ENCODE results near the gene S100A6.
"Not testable (repeated sequence)": the region's sequence is repeated elsewhere in the genome, so short reads cannot be mapped to it uniquely, and the experiment has no call there.

Gene S100A6

DNA sequence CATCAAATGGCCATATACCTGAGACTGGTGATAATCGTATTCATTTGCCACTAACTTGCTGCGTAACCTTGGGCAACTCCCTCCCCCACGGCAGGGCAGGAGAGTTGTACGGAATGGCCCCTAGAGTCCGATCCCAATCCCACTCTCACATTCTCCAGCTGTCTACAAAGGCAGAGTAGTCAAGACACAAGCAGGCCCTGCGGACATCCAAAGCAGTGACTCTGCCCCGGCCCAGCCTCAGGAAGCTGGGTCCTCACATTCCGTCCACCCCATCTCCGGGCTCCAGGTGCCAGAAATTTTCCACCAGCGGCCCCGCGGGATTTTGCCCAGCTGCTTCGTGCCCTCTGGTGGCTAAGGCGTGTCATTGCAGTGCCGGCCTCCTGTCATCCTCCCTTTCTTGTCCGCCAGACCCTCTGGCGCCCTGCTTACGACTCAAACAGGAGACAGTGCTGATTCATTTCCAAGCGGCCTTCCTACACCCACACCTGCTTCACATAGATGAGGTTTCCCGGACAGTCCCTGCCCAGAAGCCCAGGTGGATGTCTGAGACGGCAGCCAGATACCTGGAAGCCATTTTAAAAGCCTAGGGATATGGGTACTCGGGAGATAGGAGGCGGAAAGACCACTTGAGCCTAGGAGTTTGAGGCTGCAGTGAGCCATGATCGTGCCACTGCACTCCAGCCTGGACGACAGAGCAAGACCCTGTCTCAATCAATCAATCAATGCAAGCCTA, 32.7 kb upstream of the S100A6 start:
- peak; percentile 86 for DNase-seq (ENCODE audit: low spot score)
- TF ChIP-seq, protein P1, sequence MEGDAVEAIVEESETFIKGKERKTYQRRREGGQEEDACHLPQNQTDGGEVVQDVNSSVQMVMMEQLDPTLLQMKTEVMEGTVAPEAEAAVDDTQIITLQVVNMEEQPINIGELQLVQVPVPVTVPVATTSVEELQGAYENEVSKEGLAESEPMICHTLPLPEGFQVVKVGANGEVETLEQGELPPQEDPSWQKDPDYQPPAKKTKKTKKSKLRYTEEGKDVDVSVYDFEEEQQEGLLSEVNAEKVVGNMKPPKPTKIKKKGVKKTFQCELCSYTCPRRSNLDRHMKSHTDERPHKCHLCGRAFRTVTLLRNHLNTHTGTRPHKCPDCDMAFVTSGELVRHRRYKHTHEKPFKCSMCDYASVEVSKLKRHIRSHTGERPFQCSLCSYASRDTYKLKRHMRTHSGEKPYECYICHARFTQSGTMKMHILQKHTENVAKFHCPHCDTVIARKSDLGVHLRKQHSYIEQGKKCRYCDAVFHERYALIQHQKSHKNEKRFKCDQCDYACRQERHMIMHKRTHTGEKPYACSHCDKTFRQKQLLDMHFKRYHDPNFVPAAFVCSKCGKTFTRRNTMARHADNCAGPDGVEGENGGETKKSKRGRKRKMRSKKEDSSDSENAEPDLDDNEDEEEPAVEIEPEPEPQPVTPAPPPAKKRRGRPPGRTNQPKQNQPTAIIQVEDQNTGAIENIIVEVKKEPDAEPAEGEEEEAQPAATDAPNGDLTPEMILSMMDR (IDR thresholded peaks at IDR 0.05; ENCODE audit: extremely low read depth, missing control alignments): peak; percentile 97

DNA sequence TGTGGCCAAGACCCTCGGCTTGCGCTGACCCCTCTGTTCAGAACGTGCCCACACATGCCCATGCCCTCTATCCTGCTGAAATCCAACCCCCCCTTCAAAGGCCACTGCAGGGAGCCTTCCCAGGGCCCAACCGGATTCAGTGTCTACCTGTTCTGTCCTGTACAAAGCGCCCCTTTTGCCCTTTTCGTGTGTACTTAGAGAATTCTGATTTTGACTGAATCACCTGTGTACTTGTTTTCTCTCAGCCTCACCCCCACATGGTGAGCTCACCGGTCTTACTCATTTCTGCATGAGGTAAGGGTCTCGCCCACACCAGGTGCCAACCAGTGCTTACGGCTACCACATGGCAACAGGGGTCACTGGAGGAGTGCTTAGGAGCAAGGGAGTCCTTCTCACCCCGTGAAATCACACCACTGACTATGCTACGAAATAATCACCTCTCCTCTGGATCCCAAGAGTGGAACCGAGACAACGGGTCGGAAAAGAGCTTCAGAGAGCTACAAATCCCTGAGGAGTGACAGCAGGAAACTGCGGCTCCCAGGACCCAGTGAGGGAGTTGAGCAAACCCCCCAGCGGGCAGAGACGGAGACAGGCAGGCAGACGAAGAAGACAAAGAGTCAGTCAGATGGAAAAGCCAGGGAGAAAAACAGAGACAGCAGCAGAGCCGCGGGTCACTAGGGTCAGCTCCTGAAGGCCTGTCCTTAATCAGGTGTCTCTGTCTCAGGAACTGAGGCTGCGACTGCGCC, 32.0 kb upstream of the S100A6 start:
- DNase-seq (ENCODE audit: low spot score): no peak
- TF ChIP-seq, protein P1 (IDR thresholded peaks at IDR 0.05; ENCODE audit: extremely low read depth, missing control alignments): no peak

DNA sequence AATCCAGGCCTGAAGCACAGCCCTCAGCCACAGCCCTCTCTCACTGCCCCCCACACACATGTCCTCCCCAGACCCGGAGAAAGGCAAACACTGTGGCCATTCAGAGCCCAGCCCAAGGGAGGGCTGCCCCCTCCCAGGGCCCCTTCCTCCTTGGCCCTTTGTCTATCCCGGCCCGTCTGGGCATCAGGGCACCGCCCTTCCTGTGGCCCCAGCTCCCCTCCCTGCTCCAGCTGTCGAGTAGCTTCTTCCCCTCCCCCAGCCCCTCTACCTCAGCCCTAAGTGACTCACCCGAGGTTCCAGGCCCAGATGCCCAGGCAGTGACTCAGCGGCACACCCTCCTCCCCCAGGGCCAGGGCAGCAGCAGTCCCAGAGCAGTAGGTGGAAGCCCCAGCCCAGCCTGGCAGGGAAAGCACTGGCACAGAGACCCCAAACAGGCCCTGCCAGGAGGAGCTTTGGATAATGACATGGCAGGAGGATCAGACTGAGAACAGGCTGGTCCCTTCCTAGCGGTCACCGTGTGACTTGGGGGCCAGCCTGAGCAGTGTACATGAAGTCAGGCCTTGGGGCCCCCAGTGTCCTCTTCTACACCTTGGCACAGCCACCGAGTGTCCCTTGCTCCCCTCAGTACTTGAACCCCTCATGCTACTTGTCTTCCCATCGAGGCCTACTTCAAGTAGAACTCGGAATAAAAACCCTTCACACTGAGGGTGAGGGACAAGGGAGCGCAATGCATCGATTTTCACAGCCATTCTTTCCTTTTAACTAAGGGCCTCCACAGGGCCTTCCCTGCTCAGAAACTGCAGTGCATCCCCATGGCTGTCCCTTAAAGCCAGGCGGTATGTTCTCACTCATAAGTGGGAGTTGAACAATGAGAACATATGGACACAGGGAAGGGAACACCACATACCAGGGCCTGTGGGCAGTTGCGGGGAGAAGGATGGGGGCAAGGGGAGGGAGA, 30.9 kb upstream of the S100A6 start:
- TF ChIP-seq, protein P1 (IDR thresholded peaks at IDR 0.05; ENCODE audit: extremely low read depth, missing control alignments): no peak
- no peak for DNase-seq (ENCODE audit: low spot score)

DNA sequence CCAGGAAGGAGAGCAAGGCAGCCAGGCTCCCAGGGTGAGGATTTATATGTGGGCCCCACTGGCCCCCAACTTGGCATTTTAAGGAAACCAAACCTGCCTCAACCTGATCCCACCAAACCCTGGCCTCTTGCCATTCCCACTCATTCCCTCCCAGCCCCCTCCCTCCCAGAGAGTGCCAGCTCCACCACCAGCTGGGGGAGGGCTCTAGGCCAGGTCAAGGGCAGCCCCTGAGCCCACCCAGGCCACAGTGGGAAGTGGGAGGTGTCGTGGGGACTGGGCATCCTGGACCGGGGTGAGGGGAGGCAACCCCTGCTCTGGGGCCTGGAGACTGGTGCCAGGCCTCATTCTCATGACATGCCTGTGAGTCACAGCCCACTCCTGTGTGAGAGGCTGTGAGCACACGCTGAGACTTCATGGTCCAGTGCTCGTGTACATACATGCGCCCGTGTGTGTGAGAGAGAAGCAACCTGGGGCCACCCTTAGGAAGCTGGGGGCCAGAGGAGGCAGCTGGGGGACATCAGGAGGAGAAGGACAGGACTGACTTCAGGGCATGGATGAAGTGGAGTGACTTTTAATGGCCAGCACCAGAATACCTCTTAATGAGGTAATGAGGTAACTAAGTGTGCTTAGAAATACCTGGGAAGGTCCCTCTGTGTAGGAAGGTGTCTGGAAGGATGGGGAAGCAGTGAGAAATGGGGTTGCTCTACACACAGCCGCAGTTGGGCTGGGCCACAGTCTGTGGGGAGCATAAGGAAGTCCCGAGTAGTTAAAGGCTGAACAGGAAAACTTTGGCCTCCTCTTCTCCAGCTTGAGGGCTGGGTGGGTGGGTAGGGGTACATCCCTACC, 30.0 kb upstream of the S100A6 start, which contains the start of gene S100A2:
Gene S100A2 (minus strand): TSS at position 316 of the 846 bp plus-strand sequence. CDS start 1,967 bp downstream, outside the sequence.
- no peak for DNase-seq (ENCODE audit: low spot score)
- TF ChIP-seq, protein P1 (IDR thresholded peaks at IDR 0.05; ENCODE audit: extremely low read depth, missing control alignments): no peak

DNA sequence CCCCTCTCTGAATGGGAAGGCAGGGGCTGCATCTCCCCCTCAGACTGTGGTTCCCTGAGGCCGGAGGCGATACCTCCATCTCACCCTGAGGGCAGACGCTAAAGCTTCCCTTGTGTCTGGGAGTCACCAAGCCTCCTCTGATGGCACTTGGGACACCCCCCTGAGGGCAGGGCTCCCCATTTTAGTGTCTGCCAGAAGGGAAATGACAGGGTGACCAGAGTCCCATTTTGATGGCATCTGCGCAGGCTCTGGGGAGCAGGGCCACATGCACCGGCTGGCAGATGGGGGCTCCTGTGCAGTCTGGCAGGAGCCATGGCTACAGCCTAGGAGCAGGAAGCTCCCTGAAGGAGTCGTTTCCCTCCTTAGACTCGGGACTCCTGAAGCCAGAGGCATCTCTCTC, 28.2 kb upstream of the S100A6 start:
- TF ChIP-seq, protein P1 (IDR thresholded peaks at IDR 0.05; ENCODE audit: extremely low read depth, missing control alignments): no peak

DNA sequence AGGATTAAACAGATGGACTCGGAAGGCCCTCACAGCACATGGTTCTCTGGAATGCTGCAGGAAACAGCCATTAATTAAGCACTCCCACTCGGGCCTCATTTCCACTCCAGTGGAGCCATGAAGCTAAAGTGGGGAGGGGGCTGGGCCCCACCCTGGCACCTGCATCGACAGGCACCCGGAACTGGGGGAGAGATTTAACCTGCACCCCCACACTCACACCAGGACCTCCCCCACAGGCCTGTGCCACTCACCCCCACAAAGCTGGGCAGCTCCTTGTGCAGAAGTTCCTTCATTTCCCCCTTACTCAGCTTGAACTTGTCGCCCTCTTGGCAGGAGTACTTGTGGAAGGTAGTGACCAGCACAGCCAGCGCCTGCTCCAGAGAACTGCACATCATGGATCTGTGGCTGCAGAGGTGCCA, 27.7 kb upstream of the S100A6 start:
- no peak for DNase-seq (ENCODE audit: low spot score)
- TF ChIP-seq, protein P1 (IDR thresholded peaks at IDR 0.05; ENCODE audit: extremely low read depth, missing control alignments): no peak

More for the DNA sequence above, 28.2 kb upstream of the S100A6 start:
- no peak for DNase-seq (ENCODE audit: low spot score)

DNA sequence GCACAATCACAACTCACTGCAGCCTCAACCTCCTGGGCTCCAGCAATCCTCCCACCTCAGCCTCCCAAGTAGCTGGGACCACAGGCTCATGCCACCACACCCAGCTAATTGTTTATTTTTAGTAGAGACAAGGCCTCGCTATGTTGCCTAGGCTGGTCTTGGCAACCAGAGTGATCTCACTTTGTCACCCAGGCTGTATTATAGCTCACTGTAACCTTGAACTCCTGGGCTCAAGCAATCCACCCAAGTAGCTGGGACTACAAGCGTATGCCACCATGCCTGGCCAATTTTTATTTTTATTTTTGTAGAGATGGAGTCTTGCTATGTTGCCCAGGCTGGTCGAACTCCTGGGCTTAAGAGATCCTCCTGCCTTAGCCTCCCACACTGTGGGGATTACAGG, 26.2 kb upstream of the S100A6 start:
- DNase-seq (ENCODE audit: low spot score): not testable (repeated sequence)

Data from GM20000 (cell line).